B cell (primary cell): ENCODE data around the gene NMB.

Experiments
- CTCF ChIP-seq: fragments of 200-600 bp; IDR thresholded peaks from one replicate; pipeline ENCODE4 v1.8.0; 2022; ENCODE audit warnings: antibody characterized with exemption, mild to moderate bottlenecking
- EZH2 ChIP-seq: IDR thresholded peaks from 2 replicates; pipeline ENCODE4 v1.6.1; 2012; ENCODE audit warnings: borderline replicate concordance, low read depth, mild to moderate bottlenecking, moderate library complexity, low read length; ENCODE audit not compliant: insufficient read depth, poor library complexity, severe bottlenecking

- TF ChIP-seq CTCF (no peak), EZH2 (no peak)
Observed at GRCh38 chr15:84621358-84621979, 36.5 kb downstream of the NMB start.
